ENCODE data around the gene AHR. TPM values are rescaled to one million over a fixed set of nuclear protein-coding genes. Genes with fewer than 3 reads are reported as not detected.
"Not testable (repeated sequence)": the region's sequence is repeated elsewhere in the genome, so short reads cannot be mapped to it uniquely, and the experiment has no call there.

The AHR gene
- total RNA-seq, 1 experiment from 2014 or later: 6.1 TPM

GRCh38 chr7:17392846-17393245, 94.4 kb downstream of the AHR start:
- no peak overlapping the region for H2BK12ac ChIP-seq (ENCODE audit: insufficient read length, low read depth, low read length)
- peaks cover 9% of the 10 kb centered on the region for H3K9me3 ChIP-seq (ENCODE audit: control insufficient read depth, low read depth, low read length)
- H3K4me2 ChIP-seq (ENCODE audit: insufficient read depth, insufficient read length, low read length): no peak overlapping the region
- no peaks in the 10 kb centered on the region for H4K20me1 ChIP-seq (ENCODE audit: control insufficient read depth, insufficient read depth, insufficient read length)
- H3K79me2 ChIP-seq (ENCODE audit: insufficient read depth, low read length): no peaks in the 10 kb centered on the region
- H3K27me3 ChIP-seq (ENCODE audit: insufficient read depth, low read length): no peaks in the 10 kb centered on the region
- DNase-seq: no peak
- WGBS (ENCODE audit: extremely low coverage, insufficient read length, low lambda C conversion rate): no CpG with 5 or more reads among the region's 1 CpG
- H3K79me1 ChIP-seq (ENCODE audit: insufficient read depth, low read depth, low read length, poor library complexity, severe bottlenecking): no peaks in the 10 kb centered on the region
- Mint-ChIP-seq H3K9me3 (peaks cover 33 to 38% of the 10 kb centered on the region in 2 experiments), H3K36me3 (ENCODE audit: insufficient read depth in 1 of 3, low read depth in 3 of 3) (peaks cover 22 to 44% (median 34%) of the 10 kb centered on the region in 3 experiments), H3K27ac (no peak overlapping the region), H3K4me1 (peaks cover 7 to 15% of the 10 kb centered on the region in 2 experiments; a peak in 3 of 4 replicates), H3K27me3 (ENCODE audit: low read depth) (no peaks in the 10 kb centered on the region; the same call in 1 of the 2 replicates), H3K4me3 (no peak overlapping the region)
- H3T11ph ChIP-seq (ENCODE audit: low read length): no peak overlapping the region
- TF ChIP-seq, protein P1, sequence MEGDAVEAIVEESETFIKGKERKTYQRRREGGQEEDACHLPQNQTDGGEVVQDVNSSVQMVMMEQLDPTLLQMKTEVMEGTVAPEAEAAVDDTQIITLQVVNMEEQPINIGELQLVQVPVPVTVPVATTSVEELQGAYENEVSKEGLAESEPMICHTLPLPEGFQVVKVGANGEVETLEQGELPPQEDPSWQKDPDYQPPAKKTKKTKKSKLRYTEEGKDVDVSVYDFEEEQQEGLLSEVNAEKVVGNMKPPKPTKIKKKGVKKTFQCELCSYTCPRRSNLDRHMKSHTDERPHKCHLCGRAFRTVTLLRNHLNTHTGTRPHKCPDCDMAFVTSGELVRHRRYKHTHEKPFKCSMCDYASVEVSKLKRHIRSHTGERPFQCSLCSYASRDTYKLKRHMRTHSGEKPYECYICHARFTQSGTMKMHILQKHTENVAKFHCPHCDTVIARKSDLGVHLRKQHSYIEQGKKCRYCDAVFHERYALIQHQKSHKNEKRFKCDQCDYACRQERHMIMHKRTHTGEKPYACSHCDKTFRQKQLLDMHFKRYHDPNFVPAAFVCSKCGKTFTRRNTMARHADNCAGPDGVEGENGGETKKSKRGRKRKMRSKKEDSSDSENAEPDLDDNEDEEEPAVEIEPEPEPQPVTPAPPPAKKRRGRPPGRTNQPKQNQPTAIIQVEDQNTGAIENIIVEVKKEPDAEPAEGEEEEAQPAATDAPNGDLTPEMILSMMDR (conservative IDR thresholded peaks at IDR 0.05): no peak
- no peak overlapping the region for H2BK5ac ChIP-seq (ENCODE audit: insufficient read length, low read length)
- H4K91ac ChIP-seq (ENCODE audit: insufficient read length, low read depth, low read length): no peak overlapping the region
- no peak overlapping the region for H2AFZ ChIP-seq (ENCODE audit: low read length)
- H3K9ac ChIP-seq (ENCODE audit: extremely low read depth, insufficient read length, low read length): no peak overlapping the region
- H2BK15ac ChIP-seq (ENCODE audit: low read depth, low read length): no peak overlapping the region
- H3K23me2 ChIP-seq (ENCODE audit: insufficient read length, low read depth, low read length, poor library complexity, severe bottlenecking): no peaks in the 10 kb centered on the region
- H3K23ac ChIP-seq (ENCODE audit: insufficient read length, low read depth, low read length): no peak overlapping the region
- H2BK20ac ChIP-seq (ENCODE audit: low read depth, low read length, poor library complexity, severe bottlenecking): no peak overlapping the region
- H4K8ac ChIP-seq (replicated peaks; ENCODE audit: insufficient read length, low read depth, low read length): no peak overlapping the region
- H2BK120ac ChIP-seq (ENCODE audit: low read depth, low read length, poor library complexity, severe bottlenecking): no peak overlapping the region
- H3K4ac ChIP-seq (ENCODE audit: low read depth, low read length): no peak overlapping the region
- H2AK5ac ChIP-seq (ENCODE audit: insufficient read length, low read length): no peak overlapping the region
- no peaks in the 10 kb centered on the region for H3K4me1 ChIP-seq (ENCODE audit: insufficient read depth, low read length)
- no peak overlapping the region for H3K56ac ChIP-seq (ENCODE audit: insufficient read length, low read depth, low read length)
- no peak overlapping the region for H3K14ac ChIP-seq (ENCODE audit: insufficient read depth, low read length)
- H4K5ac ChIP-seq (ENCODE audit: insufficient read length, low read depth, low read length): no peak overlapping the region
- no peak overlapping the region for H3K27ac ChIP-seq (ENCODE audit: insufficient read length, low read depth, low read length)
- H3K18ac ChIP-seq (ENCODE audit: insufficient read length, low read depth, low read length): no peak overlapping the region

DNA sequence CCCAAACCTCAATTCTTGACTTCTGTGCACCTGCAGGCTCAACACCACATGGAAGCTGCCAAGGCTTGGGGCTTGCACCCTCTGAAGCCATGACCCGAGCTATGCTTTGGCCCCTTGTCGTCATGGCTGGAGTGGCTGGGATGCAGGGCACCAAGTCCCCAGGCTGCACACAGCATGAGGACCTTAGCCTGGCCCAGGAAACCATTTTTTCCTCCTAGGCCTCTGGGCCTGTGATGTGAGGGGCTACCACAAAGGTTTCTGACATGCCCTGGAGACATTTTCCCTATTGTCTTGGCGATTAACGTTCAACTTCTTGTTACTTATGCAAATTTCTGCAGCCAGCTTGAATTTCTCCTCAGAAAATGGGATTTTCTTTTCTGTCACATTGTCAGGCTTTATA, 96.1 kb downstream of the AHR start:
- Mint-ChIP-seq H3K9me3 (peaks cover 33 to 36% of the 10 kb centered on the region in 2 experiments), H3K36me3 (ENCODE audit: insufficient read depth in 1 of 3, low read depth in 3 of 3) (peaks cover 22 to 44% (median 34%) of the 10 kb centered on the region in 3 experiments)
- not testable (repeated sequence) for H3T11ph ChIP-seq (ENCODE audit: low read length); H3K23ac ChIP-seq (ENCODE audit: insufficient read length, low read depth, low read length); H3K4me2 ChIP-seq (ENCODE audit: insufficient read depth, insufficient read length, low read length); H2BK15ac ChIP-seq (ENCODE audit: low read depth, low read length); H2AFZ ChIP-seq (ENCODE audit: low read length); H2BK20ac ChIP-seq (ENCODE audit: low read depth, low read length, poor library complexity, severe bottlenecking); H2AK5ac ChIP-seq (ENCODE audit: insufficient read length, low read length); H3K14ac ChIP-seq (ENCODE audit: insufficient read depth, low read length); H3K4me1 Mint-ChIP-seq; H2BK12ac ChIP-seq (ENCODE audit: insufficient read length, low read depth, low read length); DNase-seq; H3K4me3 Mint-ChIP-seq; H3K27ac Mint-ChIP-seq; H3K56ac ChIP-seq (ENCODE audit: insufficient read length, low read depth, low read length); H4K91ac ChIP-seq (ENCODE audit: insufficient read length, low read depth, low read length); H3K4ac ChIP-seq (ENCODE audit: low read depth, low read length); H3K27me3 ChIP-seq (ENCODE audit: insufficient read depth, low read length); H4K20me1 ChIP-seq (ENCODE audit: control insufficient read depth, insufficient read depth, insufficient read length); H3K9me3 ChIP-seq (ENCODE audit: control insufficient read depth, low read depth, low read length); H3K27ac ChIP-seq (ENCODE audit: insufficient read length, low read depth, low read length); H3K9ac ChIP-seq (ENCODE audit: extremely low read depth, insufficient read length, low read length); H3K23me2 ChIP-seq (ENCODE audit: insufficient read length, low read depth, low read length, poor library complexity, severe bottlenecking); H4K5ac ChIP-seq (ENCODE audit: insufficient read length, low read depth, low read length); H3K27me3 Mint-ChIP-seq (ENCODE audit: low read depth); H4K8ac ChIP-seq (replicated peaks; ENCODE audit: insufficient read length, low read depth, low read length); H2BK120ac ChIP-seq (ENCODE audit: low read depth, low read length, poor library complexity, severe bottlenecking); H3K79me1 ChIP-seq (ENCODE audit: insufficient read depth, low read depth, low read length, poor library complexity, severe bottlenecking); H3K4me1 ChIP-seq (ENCODE audit: insufficient read depth, low read length); H2BK5ac ChIP-seq (ENCODE audit: insufficient read length, low read length); H3K18ac ChIP-seq (ENCODE audit: insufficient read length, low read depth, low read length); H3K79me2 ChIP-seq (ENCODE audit: insufficient read depth, low read length)
- no CpG with 5 or more reads among the region's 4 CpGs for WGBS (ENCODE audit: extremely low coverage, insufficient read length, low lambda C conversion rate)

Measured in H9 (cell line).